Measurements from ENCODE around the gene SDCBP2. TPM values are rescaled to one million over a fixed set of nuclear protein-coding genes. Genes with fewer than 3 reads are reported as not detected.

The SDCBP2 gene
- total and polyA plus RNA-seq, 2 of the 8 experiments (the other 6 are each of a cell fraction or from before 2014, with no cell fraction given): 4.2 to 6.7 TPM

DNA sequence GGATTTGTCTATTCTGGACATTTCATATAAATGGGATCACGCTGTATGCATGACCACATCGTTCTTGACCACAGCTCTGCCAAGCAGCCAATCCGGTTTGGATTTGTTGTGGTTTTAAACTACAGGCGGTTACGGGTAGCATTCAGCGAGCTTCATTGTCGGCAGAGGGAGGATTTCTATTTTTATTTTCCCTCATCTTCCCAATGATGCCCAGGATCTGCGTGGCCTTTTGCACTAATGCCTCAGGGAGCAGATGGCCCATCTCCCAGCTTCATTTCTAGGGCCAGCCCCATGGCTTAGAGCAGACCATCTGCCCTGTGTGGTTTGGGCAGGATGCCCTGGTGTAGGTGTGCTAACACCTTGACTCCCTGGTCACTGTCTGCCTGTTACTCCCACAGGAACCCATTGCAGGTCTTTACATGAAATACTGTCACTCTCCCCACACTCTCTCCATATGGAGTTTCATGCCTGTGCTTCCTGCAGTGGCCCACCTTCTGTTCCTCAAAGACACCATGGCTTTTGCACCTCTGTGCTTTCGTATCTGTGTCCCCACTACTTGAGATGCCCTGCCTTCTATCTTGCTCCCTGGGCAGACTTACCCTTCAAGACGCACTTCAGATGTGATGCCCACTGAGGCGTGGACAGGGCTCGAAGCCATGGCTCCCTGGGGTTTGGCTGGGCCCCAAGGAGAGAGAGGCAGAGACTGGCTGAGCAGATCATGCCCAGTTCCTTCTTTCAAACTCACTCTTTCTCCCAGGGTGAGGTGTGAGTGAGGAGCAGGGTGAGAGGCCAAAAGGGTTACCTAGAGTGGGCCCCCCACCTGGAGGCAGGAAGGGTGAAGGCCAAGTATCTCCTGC is 26.0 kb downstream of the SDCBP2 start (continued):
- TF ChIP-seq KDM4A (IDR thresholded peaks at IDR 0.05; ENCODE audit: low read depth, low read length, severe bottlenecking): no peak
- no peak for TF ChIP-seq NRF1 (IDR thresholded peaks at IDR 0.05; ENCODE audit: low read depth, low read length)
- no peak for TF ChIP-seq TAF7 (optimal IDR thresholded peaks at IDR 0.05; ENCODE audit: borderline replicate concordance, low read depth, low read length)
- no peak for TF ChIP-seq POU5F1 (IDR thresholded peaks at IDR 0.05; ENCODE audit: low read depth, low read length)

Data from H1 (cell line).